Measurements from ENCODE around the gene SAMD9L. TPM values are rescaled to one million over a fixed set of nuclear protein-coding genes. Genes with fewer than 3 reads are reported as not detected.

Gene SAMD9L
- total RNA-seq, 1 donor from 2014 or later, result 64.4 TPM

DNA sequence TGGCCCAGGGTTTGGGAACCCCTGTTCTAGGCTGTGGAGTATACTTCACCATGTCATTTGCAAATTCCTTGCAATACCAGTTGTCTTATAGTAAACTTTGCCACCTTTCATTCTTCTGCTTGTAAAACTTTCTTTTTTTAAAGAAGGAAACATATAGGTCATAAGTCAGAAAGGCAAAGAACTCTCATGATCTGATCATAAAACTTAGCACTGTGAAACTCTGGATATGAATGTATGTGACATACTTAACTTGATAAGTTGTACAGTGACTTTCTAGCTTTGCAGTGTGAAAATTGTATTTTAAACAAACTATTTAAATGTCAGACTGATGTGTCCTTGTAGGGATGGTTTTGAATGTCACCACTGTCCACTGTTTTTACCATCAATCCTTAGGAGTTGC lies 31.0 kb upstream of the SAMD9L start:
- ATAC-seq, result no peak
- Histone ChIP-seq H3K27ac (no peak overlapping the region), H3K9me3 (no peaks in the 10 kb centered on the region), H3K36me3 (no peaks in the 10 kb centered on the region), H3K27me3 (ENCODE audit: low read depth) (no peaks in the 10 kb centered on the region), H3K4me3 (no peak overlapping the region), H3K4me1 (no peaks in the 10 kb centered on the region)
- intact Hi-C loops (cut with DNase I), result no loop called here
- no peak for DNase-seq
- TF ChIP-seq, protein P1, sequence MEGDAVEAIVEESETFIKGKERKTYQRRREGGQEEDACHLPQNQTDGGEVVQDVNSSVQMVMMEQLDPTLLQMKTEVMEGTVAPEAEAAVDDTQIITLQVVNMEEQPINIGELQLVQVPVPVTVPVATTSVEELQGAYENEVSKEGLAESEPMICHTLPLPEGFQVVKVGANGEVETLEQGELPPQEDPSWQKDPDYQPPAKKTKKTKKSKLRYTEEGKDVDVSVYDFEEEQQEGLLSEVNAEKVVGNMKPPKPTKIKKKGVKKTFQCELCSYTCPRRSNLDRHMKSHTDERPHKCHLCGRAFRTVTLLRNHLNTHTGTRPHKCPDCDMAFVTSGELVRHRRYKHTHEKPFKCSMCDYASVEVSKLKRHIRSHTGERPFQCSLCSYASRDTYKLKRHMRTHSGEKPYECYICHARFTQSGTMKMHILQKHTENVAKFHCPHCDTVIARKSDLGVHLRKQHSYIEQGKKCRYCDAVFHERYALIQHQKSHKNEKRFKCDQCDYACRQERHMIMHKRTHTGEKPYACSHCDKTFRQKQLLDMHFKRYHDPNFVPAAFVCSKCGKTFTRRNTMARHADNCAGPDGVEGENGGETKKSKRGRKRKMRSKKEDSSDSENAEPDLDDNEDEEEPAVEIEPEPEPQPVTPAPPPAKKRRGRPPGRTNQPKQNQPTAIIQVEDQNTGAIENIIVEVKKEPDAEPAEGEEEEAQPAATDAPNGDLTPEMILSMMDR (IDR thresholded peaks at IDR 0.05), result no peak

DNA sequence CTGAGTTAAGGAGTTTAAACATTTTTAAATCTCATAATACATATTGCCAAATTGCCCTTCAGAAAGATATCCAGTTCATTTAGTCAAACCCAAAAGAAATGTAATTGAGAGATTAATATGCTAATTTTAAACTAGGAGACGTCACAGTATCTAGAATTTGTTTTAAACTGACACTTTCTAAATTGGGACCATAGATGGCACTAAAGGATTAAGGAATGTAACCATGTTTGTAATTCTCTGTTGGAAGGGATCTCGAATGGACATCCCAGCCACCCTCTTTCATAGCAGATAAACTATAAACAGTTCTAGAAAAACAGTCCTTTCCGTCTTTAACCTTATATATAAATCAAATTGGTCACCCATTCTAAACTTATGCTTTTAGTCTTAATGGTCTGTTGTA lies 30.0 kb upstream of the SAMD9L start:
- TF ChIP-seq, protein P1 (IDR thresholded peaks at IDR 0.05), result no peak
- ATAC-seq, result no peak
- DNase-seq, result no peak

DNA sequence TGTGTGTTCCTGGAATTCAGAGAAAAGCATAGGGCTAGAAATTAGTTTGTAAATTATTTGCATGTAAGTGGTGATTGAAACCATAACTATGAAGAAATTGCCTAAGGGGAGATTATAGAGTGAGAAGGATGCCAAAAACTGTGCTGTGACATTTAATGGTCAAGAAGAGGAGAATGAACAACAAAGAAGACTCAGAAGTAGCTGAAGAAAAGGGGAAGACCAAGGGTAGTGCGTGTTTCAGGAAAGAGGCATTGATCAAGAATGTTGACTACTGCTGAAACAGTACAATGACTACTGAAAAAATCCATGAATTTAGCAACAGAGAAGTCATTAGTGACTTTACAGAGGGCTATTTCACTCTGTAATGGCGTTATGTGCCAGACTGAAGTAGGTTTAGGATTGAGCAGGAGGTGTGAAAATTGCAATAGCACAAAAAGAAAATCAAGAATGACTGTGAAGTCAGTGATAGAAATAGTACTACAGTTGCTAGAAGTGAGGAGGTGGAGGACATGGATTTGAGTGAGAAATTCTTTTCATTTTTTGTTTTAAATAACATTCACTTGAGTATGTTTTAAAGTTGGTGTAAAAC lies 28.9 kb upstream of the SAMD9L start:
- no peaks in the 10 kb centered on the region for H3K4me1 ChIP-seq
- H3K4me3 ChIP-seq, result no peak overlapping the region
- intact Hi-C loops (cut with DNase I), result no loop called here
- no peaks in the 10 kb centered on the region for H3K27me3 ChIP-seq (ENCODE audit: low read depth)
- H3K27ac ChIP-seq, result no peak overlapping the region
- no peaks in the 10 kb centered on the region for H3K9me3 ChIP-seq
- no peaks in the 10 kb centered on the region for H3K36me3 ChIP-seq
- DNase-seq, result no peak
- TF ChIP-seq, protein P1 (IDR thresholded peaks at IDR 0.05), result no peak
- no peak for ATAC-seq

More for the DNA sequence above, 30.0 kb upstream of the SAMD9L start:
- H3K27ac ChIP-seq, result no peak overlapping the region
- no peak overlapping the region for H3K4me3 ChIP-seq
- H3K27me3 ChIP-seq (ENCODE audit: low read depth), result no peaks in the 10 kb centered on the region
- no peaks in the 10 kb centered on the region for H3K36me3 ChIP-seq
- H3K4me1 ChIP-seq, result no peaks in the 10 kb centered on the region
- no peaks in the 10 kb centered on the region for H3K9me3 ChIP-seq
- intact Hi-C loops (cut with DNase I), result no loop called here

DNA sequence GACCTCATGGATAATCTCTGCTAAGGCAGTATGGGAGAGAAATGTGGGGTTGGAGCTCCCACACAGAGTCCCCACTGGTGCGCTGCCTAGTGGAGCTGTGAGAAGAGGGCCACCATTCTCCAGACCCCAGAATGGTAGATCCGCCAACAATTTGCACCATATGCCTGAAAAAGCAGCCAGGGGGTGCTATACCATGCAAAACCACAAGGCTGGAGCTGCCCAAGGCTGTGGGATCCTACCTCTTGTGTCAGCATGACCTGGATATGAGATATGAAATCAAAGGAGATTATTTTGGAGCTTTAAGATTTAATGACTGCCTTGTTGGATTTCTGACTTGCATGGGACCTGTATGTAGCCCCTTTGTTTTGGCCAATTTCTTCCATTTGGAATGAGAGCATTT lies 27.0 kb upstream of the SAMD9L start:
- TF ChIP-seq, protein P1 (IDR thresholded peaks at IDR 0.05), result no peak
- H3K36me3 ChIP-seq, result no peaks in the 10 kb centered on the region
- ATAC-seq (no peak), DNase-seq (no peak)
- intact Hi-C loops (cut with DNase I), result no loop called here
- peaks cover 9% of the 10 kb centered on the region for H3K9me3 ChIP-seq
- no peaks in the 10 kb centered on the region for H3K4me1 ChIP-seq
- H3K4me3 ChIP-seq, result no peak overlapping the region
- no peak overlapping the region for H3K27ac ChIP-seq
- H3K27me3 ChIP-seq (ENCODE audit: low read depth), result no peaks in the 10 kb centered on the region

DNA sequence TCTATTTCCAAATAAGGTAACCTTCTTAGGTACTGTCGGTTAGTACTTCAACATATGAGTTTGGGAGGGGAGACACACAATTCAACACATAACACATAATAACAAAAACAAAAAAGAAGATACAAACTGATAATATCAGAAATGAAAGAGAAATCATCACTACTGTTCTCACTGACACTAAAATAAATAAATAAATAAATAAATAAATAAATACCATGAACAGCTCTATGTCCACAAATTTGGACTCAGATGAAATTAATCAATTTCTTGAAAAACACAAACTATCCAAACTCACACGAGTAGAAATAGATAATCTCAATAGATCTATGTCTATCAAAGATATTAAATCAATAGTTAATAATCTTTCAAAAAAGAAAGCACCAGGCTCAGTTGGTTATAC lies 24.5 kb upstream of the SAMD9L start:
- H3K4me1 ChIP-seq, result no peaks in the 10 kb centered on the region
- H3K36me3 ChIP-seq, result no peaks in the 10 kb centered on the region
- intact Hi-C loops (cut with DNase I), result no loop called here
- no peak overlapping the region for H3K4me3 ChIP-seq
- DNase-seq (no peak), ATAC-seq (no peak)
- TF ChIP-seq, protein P1 (IDR thresholded peaks at IDR 0.05), result no peak
- no peaks in the 10 kb centered on the region for H3K27me3 ChIP-seq (ENCODE audit: low read depth)
- no peak overlapping the region for H3K27ac ChIP-seq
- H3K9me3 ChIP-seq, result peaks cover 9% of the 10 kb centered on the region
